Measurements from ENCODE around the gene FSTL4.

DNA sequence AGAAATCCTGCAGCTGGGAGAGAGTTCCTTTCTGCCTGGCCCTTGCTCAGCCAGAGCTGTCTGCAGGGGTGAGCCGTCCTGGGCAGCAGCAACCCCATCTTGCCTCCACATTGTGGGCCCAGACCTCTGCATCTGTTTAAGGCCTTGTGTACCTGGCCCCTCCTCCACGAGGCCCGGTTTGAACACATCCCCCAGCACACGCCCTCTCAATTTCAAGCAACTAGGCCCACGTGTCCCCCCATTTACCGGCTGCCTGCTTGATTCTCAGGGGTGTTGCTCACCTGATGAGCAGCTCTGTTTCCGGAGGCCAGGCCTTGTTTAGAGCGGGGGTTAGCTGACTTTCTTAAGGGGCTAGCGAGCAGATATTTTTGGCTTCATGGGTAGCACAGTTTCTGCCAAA lies 378.7 kb downstream of the FSTL4 start:
- TF ChIP-seq, protein P1, sequence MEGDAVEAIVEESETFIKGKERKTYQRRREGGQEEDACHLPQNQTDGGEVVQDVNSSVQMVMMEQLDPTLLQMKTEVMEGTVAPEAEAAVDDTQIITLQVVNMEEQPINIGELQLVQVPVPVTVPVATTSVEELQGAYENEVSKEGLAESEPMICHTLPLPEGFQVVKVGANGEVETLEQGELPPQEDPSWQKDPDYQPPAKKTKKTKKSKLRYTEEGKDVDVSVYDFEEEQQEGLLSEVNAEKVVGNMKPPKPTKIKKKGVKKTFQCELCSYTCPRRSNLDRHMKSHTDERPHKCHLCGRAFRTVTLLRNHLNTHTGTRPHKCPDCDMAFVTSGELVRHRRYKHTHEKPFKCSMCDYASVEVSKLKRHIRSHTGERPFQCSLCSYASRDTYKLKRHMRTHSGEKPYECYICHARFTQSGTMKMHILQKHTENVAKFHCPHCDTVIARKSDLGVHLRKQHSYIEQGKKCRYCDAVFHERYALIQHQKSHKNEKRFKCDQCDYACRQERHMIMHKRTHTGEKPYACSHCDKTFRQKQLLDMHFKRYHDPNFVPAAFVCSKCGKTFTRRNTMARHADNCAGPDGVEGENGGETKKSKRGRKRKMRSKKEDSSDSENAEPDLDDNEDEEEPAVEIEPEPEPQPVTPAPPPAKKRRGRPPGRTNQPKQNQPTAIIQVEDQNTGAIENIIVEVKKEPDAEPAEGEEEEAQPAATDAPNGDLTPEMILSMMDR (IDR thresholded peaks at IDR 0.05; ENCODE audit: borderline replicate concordance, extremely low read depth, low read length, poor library complexity, severe bottlenecking): no peak
- TF ChIP-seq EZH2 (IDR thresholded peaks at IDR 0.05; ENCODE audit: borderline replicate concordance, low read depth, low read length, severe bottlenecking): no peak
